Neural progenitor cell (in vitro differentiated cells): Measurements from ENCODE around the gene SNTG2. TPM values are rescaled to one million over a fixed set of nuclear protein-coding genes. Genes with fewer than 3 reads are reported as not detected.

Experiments used
- DNase-seq: peaks from one replicate; pipeline ENCODE4 v3.0.0-alpha.2; 2016; ENCODE audit warnings: low spot score
- H2AFZ ChIP-seq: fragments of 200-600 bp; sonication (generic); replicated peaks from 2 replicates; pipeline ENCODE4 v1.6.1; 2016; ENCODE audit warnings: antibody characterized with exemption
- H3F3A ChIP-seq: fragments of 200-600 bp; sonication (generic); 2 replicates; pipeline ENCODE4 v1.6.1; 2016; ENCODE audit warnings: antibody characterized with exemption, low read depth
- H3K27ac ChIP-seq: fragments of 200-600 bp; sonication (generic); 2 replicates; pipeline ENCODE4 v1.5.1; 2016; ENCODE audit warnings: mild to moderate bottlenecking
- H3K27me3 ChIP-seq: fragments of 200-600 bp; sonication (generic); 2 replicates; pipeline ENCODE4 v1.6.1; 2016; ENCODE audit warnings: mild to moderate bottlenecking, moderate library complexity
- H3K36me3 ChIP-seq: fragments of 200-600 bp; sonication (generic); 2 replicates; pipeline ENCODE4 v1.5.1; 2016
- H3K4me1 ChIP-seq: fragments of 200-600 bp; sonication (generic); 2 replicates; pipeline ENCODE4 v1.6.1; 2016; ENCODE audit warnings: mixed run types
- H3K4me2 ChIP-seq: fragments of 200-600 bp; sonication (generic); 2 replicates; pipeline ENCODE4 v1.6.1; 2016
- H3K4me3 ChIP-seq: fragments of 200-600 bp; sonication (generic); 2 replicates; pipeline ENCODE4 v1.5.1; 2016
- H3K79me2 ChIP-seq: fragments of 200-600 bp; sonication (generic); 2 replicates; pipeline ENCODE4 v1.6.1; 2016; ENCODE audit warnings: low read depth
- H3K9ac ChIP-seq: fragments of 200-600 bp; sonication (generic); 2 replicates; pipeline ENCODE4 v1.6.1; 2016
- H3K9me3 ChIP-seq: fragments of 200-600 bp; sonication (generic); 2 replicates; pipeline ENCODE4 v1.5.1; 2016; ENCODE audit warnings: low read depth
- H4K20me1 ChIP-seq: fragments of 200-600 bp; sonication (generic); 2 replicates; pipeline ENCODE4 v1.6.1; 2016; ENCODE audit warnings: low read depth
- H3K27ac Mint-ChIP-seq: 3 replicates; pipeline ENCODE4 v1.8.0; 2021; ENCODE audit warnings: mixed read lengths
- H3K27me3 Mint-ChIP-seq: 2 replicates; pipeline ENCODE4 v1.8.0; 2022; ENCODE audit warnings: low read depth, mild to moderate bottlenecking, inconsistent platforms, moderate library complexity, mixed read lengths; ENCODE audit not compliant: insufficient read depth
- H3K36me3 Mint-ChIP-seq: 3 replicates; pipeline ENCODE4 v1.8.0; 2021; ENCODE audit warnings: mixed read lengths
- H3K4me1 Mint-ChIP-seq: 3 replicates; pipeline ENCODE4 v1.8.0; 2021; ENCODE audit warnings: mixed read lengths
- H3K4me3 Mint-ChIP-seq: 3 replicates; pipeline ENCODE4 v1.8.0; 2021; ENCODE audit warnings: mild to moderate bottlenecking, moderate library complexity, mixed read lengths
- H3K9me3 Mint-ChIP-seq: 3 replicates; pipeline ENCODE4 v1.8.0; 2020; ENCODE audit warnings: mixed read lengths
- EZH2 ChIP-seq: fragments of 200-600 bp; sonication (generic); IDR thresholded peaks from 2 replicates; pipeline ENCODE4 v1.6.1; 2017; ENCODE audit warnings: antibody characterized with exemption, mild to moderate bottlenecking, moderate library complexity
- EZH2phosphoT487 ChIP-seq: fragments of 200-600 bp; sonication (generic); IDR thresholded peaks from 2 replicates; pipeline ENCODE4 v1.6.1; 2017; ENCODE audit warnings: antibody characterized with exemption
- total RNA-seq: library from RNA; depleted of rRNA; stranded (reverse); fragments of >200 nt; gene quantifications from 2 replicates; pipeline ENCODE4 v1.2.3, GENCODE V29; 2015; ENCODE audit warnings: low replicate concordance
- TF ChIP-seq, protein P1 (sequence below): fragments of 200-600 bp; sonication (generic); IDR thresholded peaks from 2 replicates; pipeline ENCODE4 v1.5.1; 2017; ENCODE audit warnings: antibody characterized with exemption, mild to moderate bottlenecking

SNTG2 gene
- total RNA-seq, 1 donor from 2014 or later = 1.1 TPM

GRCh38 chr2:1028831-1029230 is 78.2 kb downstream of the SNTG2 start:
- H3K27ac Mint-ChIP-seq = no peak overlapping the region
- H3K9ac ChIP-seq = no peak overlapping the region
- no peak overlapping the region for H3K4me2 ChIP-seq
- no peak for TF ChIP-seq EZH2
- peaks cover 7% of the 10 kb centered on the region for H3K27me3 Mint-ChIP-seq
- no peaks in the 10 kb centered on the region for H4K20me1 ChIP-seq
- H3K4me1 Mint-ChIP-seq = no peaks in the 10 kb centered on the region
- H3K9me3 Mint-ChIP-seq = peaks cover 2% of the 10 kb centered on the region
- no peak for DNase-seq
- H3K4me3 ChIP-seq = no peak overlapping the region
- H3K4me3 Mint-ChIP-seq = no peak overlapping the region
- H3K27me3 ChIP-seq = no peaks in the 10 kb centered on the region
- no peaks in the 10 kb centered on the region for H3K79me2 ChIP-seq
- H3K36me3 Mint-ChIP-seq = no peaks in the 10 kb centered on the region
- H3K27ac ChIP-seq = no peak overlapping the region
- H3K9me3 ChIP-seq = no peaks in the 10 kb centered on the region
- no peaks in the 10 kb centered on the region for H3K4me1 ChIP-seq
- no peak overlapping the region for H2AFZ ChIP-seq
- H3F3A ChIP-seq = no peaks in the 10 kb centered on the region
- no peaks in the 10 kb centered on the region for H3K36me3 ChIP-seq

GRCh38 chr2:1032030-1032429 is 81.4 kb downstream of the SNTG2 start:
- no peak for DNase-seq
- peaks cover 6% of the 10 kb centered on the region for H3K27me3 Mint-ChIP-seq

DNA sequence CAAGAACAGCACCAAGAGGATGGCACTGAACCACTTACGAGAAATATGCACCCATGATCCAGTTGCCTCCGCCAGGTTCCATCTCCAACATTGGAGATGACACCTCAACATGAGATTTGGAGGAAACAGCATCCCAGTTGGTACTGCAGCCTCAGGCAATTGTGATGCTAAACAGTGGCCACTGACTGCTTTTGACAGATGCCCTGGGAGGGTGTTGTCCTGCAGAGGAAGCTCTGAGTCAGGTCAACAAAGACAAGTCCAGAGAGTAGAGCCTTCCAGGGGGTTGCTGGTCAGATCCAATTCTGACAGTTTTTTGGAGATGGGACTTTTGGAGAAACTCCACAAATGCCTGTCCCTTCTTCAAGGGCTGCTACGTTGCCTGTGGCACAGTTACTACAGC is 82.4 kb downstream of the SNTG2 start:
- Histone ChIP-seq H3K9me3 (no peaks in the 10 kb centered on the region), H3K4me3 (no peak overlapping the region), H3K4me2 (no peak overlapping the region), H3F3A (no peaks in the 10 kb centered on the region), H3K27ac (no peak overlapping the region), H3K79me2 (no peaks in the 10 kb centered on the region), H4K20me1 (no peaks in the 10 kb centered on the region), H3K9ac (no peak overlapping the region), H3K27me3 (no peaks in the 10 kb centered on the region), H3K4me1 (peaks cover 9% of the 10 kb centered on the region), H2AFZ (no peak overlapping the region), H3K36me3 (no peaks in the 10 kb centered on the region)
- H3K27me3 Mint-ChIP-seq = peaks cover 6% of the 10 kb centered on the region
- no peak overlapping the region for H3K27ac Mint-ChIP-seq
- no peak overlapping the region for H3K4me3 Mint-ChIP-seq
- TF ChIP-seq EZH2 (no peak), EZH2phosphoT487 (no peak)
- TF ChIP-seq, protein P1, sequence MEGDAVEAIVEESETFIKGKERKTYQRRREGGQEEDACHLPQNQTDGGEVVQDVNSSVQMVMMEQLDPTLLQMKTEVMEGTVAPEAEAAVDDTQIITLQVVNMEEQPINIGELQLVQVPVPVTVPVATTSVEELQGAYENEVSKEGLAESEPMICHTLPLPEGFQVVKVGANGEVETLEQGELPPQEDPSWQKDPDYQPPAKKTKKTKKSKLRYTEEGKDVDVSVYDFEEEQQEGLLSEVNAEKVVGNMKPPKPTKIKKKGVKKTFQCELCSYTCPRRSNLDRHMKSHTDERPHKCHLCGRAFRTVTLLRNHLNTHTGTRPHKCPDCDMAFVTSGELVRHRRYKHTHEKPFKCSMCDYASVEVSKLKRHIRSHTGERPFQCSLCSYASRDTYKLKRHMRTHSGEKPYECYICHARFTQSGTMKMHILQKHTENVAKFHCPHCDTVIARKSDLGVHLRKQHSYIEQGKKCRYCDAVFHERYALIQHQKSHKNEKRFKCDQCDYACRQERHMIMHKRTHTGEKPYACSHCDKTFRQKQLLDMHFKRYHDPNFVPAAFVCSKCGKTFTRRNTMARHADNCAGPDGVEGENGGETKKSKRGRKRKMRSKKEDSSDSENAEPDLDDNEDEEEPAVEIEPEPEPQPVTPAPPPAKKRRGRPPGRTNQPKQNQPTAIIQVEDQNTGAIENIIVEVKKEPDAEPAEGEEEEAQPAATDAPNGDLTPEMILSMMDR = no peak
- peaks cover 2% of the 10 kb centered on the region for H3K9me3 Mint-ChIP-seq
- DNase-seq = no peak
- H3K4me1 Mint-ChIP-seq = peaks cover 10% of the 10 kb centered on the region
- no peaks in the 10 kb centered on the region for H3K36me3 Mint-ChIP-seq

More at GRCh38 chr2:1032030-1032429, 81.4 kb downstream of the SNTG2 start:
- peaks cover 10% of the 10 kb centered on the region for H3K4me1 Mint-ChIP-seq
- TF ChIP-seq, protein P1 = no peak
- TF ChIP-seq EZH2 (no peak), EZH2phosphoT487 (no peak)
- H3K4me3 ChIP-seq = no peak overlapping the region
- no peak overlapping the region for H3K27ac ChIP-seq
- no peak overlapping the region for H3K27ac Mint-ChIP-seq
- no peaks in the 10 kb centered on the region for H3K36me3 ChIP-seq
- no peak overlapping the region for H2AFZ ChIP-seq
- no peaks in the 10 kb centered on the region for H3K27me3 ChIP-seq
- no peaks in the 10 kb centered on the region for H3K79me2 ChIP-seq
- no peak overlapping the region for H3K9ac ChIP-seq
- no peak overlapping the region for H3K4me3 Mint-ChIP-seq
- peaks cover 9% of the 10 kb centered on the region for H3K4me1 ChIP-seq
- no peaks in the 10 kb centered on the region for H3K9me3 ChIP-seq
- H3K36me3 Mint-ChIP-seq = no peaks in the 10 kb centered on the region
- H3K9me3 Mint-ChIP-seq = peaks cover 2% of the 10 kb centered on the region
- no peak overlapping the region for H3K4me2 ChIP-seq
- H3F3A ChIP-seq = no peaks in the 10 kb centered on the region
- H4K20me1 ChIP-seq = no peaks in the 10 kb centered on the region

DNA sequence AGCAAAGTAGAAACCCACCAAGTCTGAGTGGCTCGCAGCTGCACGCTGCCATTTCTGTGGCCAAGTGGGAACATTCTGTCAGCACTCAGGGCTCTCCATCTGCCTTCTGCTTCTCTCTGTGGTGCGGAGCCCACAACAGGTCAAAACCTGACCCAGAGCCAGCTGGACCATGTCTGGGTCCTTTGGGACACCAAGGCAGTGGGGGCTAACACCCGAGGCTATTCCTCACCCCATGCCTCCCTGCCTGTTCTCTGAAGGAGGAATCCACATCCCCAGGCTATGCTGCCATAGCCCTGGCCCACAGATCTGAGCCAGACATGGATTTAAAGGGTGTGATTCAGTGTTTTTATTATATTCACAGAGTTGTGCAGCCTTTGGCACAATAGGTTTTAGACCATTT is 86.4 kb downstream of the SNTG2 start:
- Histone ChIP-seq H4K20me1 (no peaks in the 10 kb centered on the region), H3K4me2 (no peak overlapping the region), H3K4me1 (peaks cover 9% of the 10 kb centered on the region), H3K4me3 (no peak overlapping the region), H3K27ac (no peak overlapping the region), H3K79me2 (no peaks in the 10 kb centered on the region), H2AFZ (no peak overlapping the region), H3F3A (no peaks in the 10 kb centered on the region), H3K9ac (no peak overlapping the region), H3K36me3 (no peaks in the 10 kb centered on the region), H3K27me3 (no peaks in the 10 kb centered on the region), H3K9me3 (no peaks in the 10 kb centered on the region)
- Mint-ChIP-seq H3K27ac (no peak overlapping the region), H3K4me1 (peaks cover 10% of the 10 kb centered on the region), H3K36me3 (no peaks in the 10 kb centered on the region), H3K27me3 (peaks cover 8% of the 10 kb centered on the region), H3K9me3 (peaks cover 2% of the 10 kb centered on the region), H3K4me3 (no peak overlapping the region)
- TF ChIP-seq, protein P1 = no peak
- TF ChIP-seq EZH2phosphoT487 (no peak), EZH2 (no peak)
- DNase-seq = no peak
